Measurements from ENCODE around the gene ARFGEF2. TPM values are rescaled to one million over a fixed set of nuclear protein-coding genes. Genes with fewer than 3 reads are reported as not detected.
A peak's percentile ranks its signal among the peaks of the same experiment; 100 is the strongest.

ARFGEF2 gene
- total RNA-seq, 6 donors from 2014 or later, result 22.4 to 94.3 (median 32.2) TPM

- 55 to 59% methylated on average over 3 of the region's 3 CpGs for WGBS, 2 donors
- no peak for DNase-seq
Observed at GRCh38 chr20:48928832-48929725, 7.6 kb downstream of the ARFGEF2 start.

GRCh38 chr20:48930035-48930434, 8.5 kb downstream of the ARFGEF2 start:
- ATAC-seq (ENCODE audit: low FRiP score in 2 of 2), result no peak
- 74 to 88% methylated on average over 6 of the region's 6 CpGs for WGBS, 2 donors
- H3K27ac ChIP-seq, result no peak overlapping the region
- TF ChIP-seq CTCF (IDR thresholded peaks at IDR 0.05) (no peak), EP300 (IDR thresholded peaks at IDR 0.05) (no peak), POLR2A (IDR thresholded peaks at IDR 0.05) (no peak), POLR2AphosphoS5 (IDR thresholded peaks at IDR 0.05) (no peak)
- H3K4me1 ChIP-seq, result peaks cover 7 to 55% (median 37%) of the 10 kb centered on the region in 4 donors
- H3K27me3 ChIP-seq, result no peaks in the 10 kb centered on the region
- no peak overlapping the region for H3K4me3 ChIP-seq
- no peak for DNase-seq
- no peaks in the 10 kb centered on the region for H3K36me3 ChIP-seq
- no peaks in the 10 kb centered on the region for H3K9me3 ChIP-seq

More at GRCh38 chr20:48928832-48929725, 7.6 kb downstream of the ARFGEF2 start:
- H3K4me1 ChIP-seq, result peaks cover 8 to 63% (median 37%) of the 10 kb centered on the region in 4 donors
- H3K27me3 ChIP-seq, result no peaks in the 10 kb centered on the region
- ATAC-seq (ENCODE audit: low FRiP score in 2 of 2), result no peak
- H3K36me3 ChIP-seq, result no peaks in the 10 kb centered on the region
- H3K4me3 ChIP-seq, result no peak overlapping the region
- TF ChIP-seq EP300 (IDR thresholded peaks at IDR 0.05), result no peak
- TF ChIP-seq POLR2A (IDR thresholded peaks at IDR 0.05), result no peak
- TF ChIP-seq CTCF (IDR thresholded peaks at IDR 0.05), result no peak
- no peak for TF ChIP-seq POLR2AphosphoS5 (IDR thresholded peaks at IDR 0.05)
- H3K27ac ChIP-seq, result peak overlapping the region in 3 of 4 donors; percentile 15 to 52 (median 16)
- H3K9me3 ChIP-seq, result no peaks in the 10 kb centered on the region

- no peak for TF ChIP-seq EP300 (IDR thresholded peaks at IDR 0.05)
- TF ChIP-seq POLR2A (IDR thresholded peaks at IDR 0.05), result no peak
- no peak for TF ChIP-seq CTCF (IDR thresholded peaks at IDR 0.05)
- no peak for TF ChIP-seq POLR2AphosphoS5 (IDR thresholded peaks at IDR 0.05)
- DNase-seq (no peak), ATAC-seq (ENCODE audit: low FRiP score in 2 of 2) (no peak)
- H3K9me3 ChIP-seq, result no peaks in the 10 kb centered on the region
- WGBS, 2 donors, result 83 to 90% methylated on average over 7 of the region's 7 CpGs
- H3K4me1 ChIP-seq, result peaks cover 7 to 54% (median 37%) of the 10 kb centered on the region in 4 donors
- no peaks in the 10 kb centered on the region for H3K36me3 ChIP-seq
- H3K27me3 ChIP-seq, result no peaks in the 10 kb centered on the region
- no peak overlapping the region for H3K27ac ChIP-seq
- no peak overlapping the region for H3K4me3 ChIP-seq
Observed at GRCh38 chr20:48930878-48931277, 9.4 kb downstream of the ARFGEF2 start.

GRCh38 chr20:48931527-48932374, 10.2 kb downstream of the ARFGEF2 start:
- Histone ChIP-seq H3K36me3 (no peaks in the 10 kb centered on the region), H3K9me3 (no peaks in the 10 kb centered on the region), H3K4me3 (no peak overlapping the region), H3K27ac (no peak overlapping the region), H3K4me1 (peaks cover 7 to 47% (median 35%) of the 10 kb centered on the region in 4 donors), H3K27me3 (no peaks in the 10 kb centered on the region)
- WGBS, 2 donors, result 91 to 93% methylated on average over 9 of the region's 9 CpGs
- DNase-seq (no peak), ATAC-seq (ENCODE audit: low FRiP score in 2 of 2) (no peak)
- TF ChIP-seq CTCF (IDR thresholded peaks at IDR 0.05) (no peak), EP300 (IDR thresholded peaks at IDR 0.05) (no peak), POLR2A (IDR thresholded peaks at IDR 0.05) (no peak), POLR2AphosphoS5 (IDR thresholded peaks at IDR 0.05) (no peak)
